Stomach (tissue), 9 donors: ENCODE measurements around the gene PPP1R13B. TPM values are rescaled to one million over a fixed set of nuclear protein-coding genes. Genes with fewer than 3 reads are reported as not detected.

Experiments
- DNase-seq, 2 donors: peaks; one replicate each; pipeline versions ENCODE4 v3.0.0 to v3.0.0-alpha.2; 2013 to 2019
- H3K27ac ChIP-seq, 5 donors: fragments of 200-600 bp in 4 of 5; sonication (generic) in 4 of 5; one replicate each; pipeline ENCODE4 v1.5.1; 2013 to 2019; ENCODE audit warnings: mild to moderate bottlenecking in 1 of 5, moderate library complexity in 1 of 5
- H3K27me3 ChIP-seq, 3 donors: fragments of 200-600 bp; sonication (generic); one replicate each; pipeline ENCODE4 v1.5.1; 2017 to 2019; ENCODE audit warnings: mixed run types in 1 of 3
- H3K36me3 ChIP-seq, 4 donors: fragments of 200-600 bp; sonication (generic); 1 replicate in 3 of 4; 2 replicates in 1 of 4; pipeline ENCODE4 v1.5.1; 2016 to 2019
- H3K4me1 ChIP-seq, 4 donors: fragments of 200-600 bp; sonication (generic); one replicate each; pipeline ENCODE4 v1.5.1; 2016 to 2019
- H3K4me3 ChIP-seq, 4 donors: fragments of 200-600 bp; sonication (generic) in 3 of 4; one replicate each; pipeline ENCODE4 v1.5.1; 2016 to 2019; ENCODE audit warnings: mild to moderate bottlenecking in 1 of 4
- H3K9me3 ChIP-seq, 4 donors: fragments of 200-600 bp; sonication (generic); one replicate each; pipeline ENCODE4 v1.5.1; 2016 to 2019
- EP300 ChIP-seq: sonication (generic); formaldehyde crosslinking; IDR thresholded peaks from one replicate; pipeline ENCODE4 v1.6.1; 2017; ENCODE audit warnings: antibody characterized with exemption
- POLR2A ChIP-seq, 4 donors: fragments of 450-650 bp; IDR thresholded peaks; one replicate each; pipeline ENCODE4 v1.6.1; 2016; ENCODE audit warnings: antibody characterized with exemption in 4 of 4, control low read depth in 2 of 4, mild to moderate bottlenecking in 1 of 4, moderate library complexity in 1 of 4
- POLR2AphosphoS5 ChIP-seq, 3 donors: sonication (generic); formaldehyde crosslinking; IDR thresholded peaks; one replicate each; pipeline ENCODE4 v1.6.1; 2016; ENCODE audit warnings: antibody characterized with exemption in 3 of 3
- whole genome bisulfite sequencing, 5 donors: extraction: QIAGEN DNeasy Blood & Tissue Kit in 3 of 5; methylation state at CpG; one replicate each; pipeline versions ENCODE4 v1.1.5 to v1.1.7; 2013 to 2018; 5-methylcytosine and 5-hydroxymethylcytosine counted together
- intact Hi-C: fragments of 100-400 bp; cut with DNase I; formaldehyde crosslinking; loops from one replicate; pipeline ENCODE4 v1.15.1; 2023; ENCODE audit warnings: low total_unique reads
- polyA plus RNA-seq, 3 donors: library from polyadenylated mRNA; stranded (reverse); fragments of 200-250 nt; gene quantifications; one replicate each; pipeline ENCODE4 v1.2.3, GENCODE V29; 2013
- total RNA-seq, 5 donors: library from RNA; depleted of rRNA; stranded (reverse); fragments of >200 nt; gene quantifications; one replicate each; pipeline versions ENCODE4 v1.1.0 to v1.2.3, GENCODE V29; 2014 to 2016
- TF ChIP-seq, protein P1 (sequence below), 7 experiments: fragments of 450-650 bp in 4 of 7; fragments of 200-600 bp in 3 of 7; sonication (generic) in 3 of 7; IDR thresholded peaks; one replicate each; pipeline ENCODE4 v1.5.1; 2016 to 2019; ENCODE audit warnings: antibody characterized with exemption in 7 of 7, control low read depth in 2 of 7, mild to moderate bottlenecking in 1 of 7
- donor health status: healthy with polysubstance abuse.
- donor health status: Bipolar disorder and iron deficiency.
- donor health status: healthy.

The PPP1R13B gene
- total and polyA plus RNA-seq, 8 donors = 10.8 to 84.0 (median 18.3) TPM

DNA sequence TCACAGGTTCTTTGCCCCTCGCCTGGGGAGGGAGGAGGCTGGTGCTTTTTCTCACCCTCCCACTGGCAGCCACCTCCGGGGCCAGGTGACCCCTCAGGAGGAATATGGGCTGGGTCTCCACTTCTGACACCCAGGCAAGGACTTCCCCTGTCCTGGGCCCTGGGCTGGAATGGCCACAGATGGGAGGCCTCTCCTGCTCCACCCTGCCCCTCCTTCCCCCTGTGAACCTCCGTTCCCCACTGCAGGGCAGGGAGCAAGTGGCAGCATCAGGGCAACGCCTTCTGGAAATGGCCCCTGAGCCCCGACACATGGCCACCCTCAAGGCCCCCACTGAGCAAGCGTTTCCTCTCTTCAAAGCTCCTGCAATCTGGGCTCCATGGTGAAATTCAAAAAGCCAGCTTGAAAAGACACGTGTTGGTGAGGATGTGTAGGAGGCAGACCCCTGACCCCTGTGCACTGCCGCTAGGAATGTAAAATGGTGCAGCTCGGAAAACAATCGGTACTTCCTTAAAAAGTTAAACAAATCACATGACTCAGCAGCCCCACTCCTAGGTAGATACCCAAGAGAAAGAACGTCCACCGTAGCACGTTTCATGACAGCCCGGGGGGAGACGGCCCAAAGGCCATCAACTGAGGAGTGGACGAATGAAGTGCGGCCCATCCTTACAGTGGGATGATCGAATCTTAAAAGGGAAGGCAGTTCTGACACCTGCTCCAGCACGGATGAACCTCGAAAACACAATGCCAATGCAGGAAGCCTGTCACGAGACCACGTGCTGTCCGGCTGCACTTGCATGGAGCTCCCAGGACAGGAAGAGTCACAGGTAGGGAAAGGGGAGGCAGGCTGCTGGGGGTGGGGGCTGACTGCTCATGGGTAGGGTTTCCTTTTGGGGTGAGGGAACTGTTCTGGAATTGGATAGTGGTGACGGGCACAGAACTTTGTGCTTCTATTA, 143.7 kb downstream of the PPP1R13B start:
- 73 to 86% (median 81%) methylated on average over 23 to 24 of the region's 24 CpGs for WGBS, 5 donors
- Histone ChIP-seq H3K27me3 (no peaks in the 10 kb centered on the region), H3K36me3 (peaks cover 32 to 98% (median 91%) of the 10 kb centered on the region in 4 donors), H3K4me1 (peaks cover 14 to 60% (median 47%) of the 10 kb centered on the region in 4 donors), H3K27ac (peak overlapping the region in 2 of 5 donors; percentile 52 to 72), H3K4me3 (no peak overlapping the region), H3K9me3 (no peaks in the 10 kb centered on the region)
- DNase-seq = peak in 1 of 2 donors; percentile 28
- TF ChIP-seq, protein P1, sequence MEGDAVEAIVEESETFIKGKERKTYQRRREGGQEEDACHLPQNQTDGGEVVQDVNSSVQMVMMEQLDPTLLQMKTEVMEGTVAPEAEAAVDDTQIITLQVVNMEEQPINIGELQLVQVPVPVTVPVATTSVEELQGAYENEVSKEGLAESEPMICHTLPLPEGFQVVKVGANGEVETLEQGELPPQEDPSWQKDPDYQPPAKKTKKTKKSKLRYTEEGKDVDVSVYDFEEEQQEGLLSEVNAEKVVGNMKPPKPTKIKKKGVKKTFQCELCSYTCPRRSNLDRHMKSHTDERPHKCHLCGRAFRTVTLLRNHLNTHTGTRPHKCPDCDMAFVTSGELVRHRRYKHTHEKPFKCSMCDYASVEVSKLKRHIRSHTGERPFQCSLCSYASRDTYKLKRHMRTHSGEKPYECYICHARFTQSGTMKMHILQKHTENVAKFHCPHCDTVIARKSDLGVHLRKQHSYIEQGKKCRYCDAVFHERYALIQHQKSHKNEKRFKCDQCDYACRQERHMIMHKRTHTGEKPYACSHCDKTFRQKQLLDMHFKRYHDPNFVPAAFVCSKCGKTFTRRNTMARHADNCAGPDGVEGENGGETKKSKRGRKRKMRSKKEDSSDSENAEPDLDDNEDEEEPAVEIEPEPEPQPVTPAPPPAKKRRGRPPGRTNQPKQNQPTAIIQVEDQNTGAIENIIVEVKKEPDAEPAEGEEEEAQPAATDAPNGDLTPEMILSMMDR (IDR thresholded peaks at IDR 0.05) = no peak
- no peak for TF ChIP-seq EP300
- no peak for TF ChIP-seq POLR2AphosphoS5 (IDR thresholded peaks at IDR 0.05)
- no peak for TF ChIP-seq POLR2A (IDR thresholded peaks at IDR 0.05)
- intact Hi-C loops = no loop called here

DNA sequence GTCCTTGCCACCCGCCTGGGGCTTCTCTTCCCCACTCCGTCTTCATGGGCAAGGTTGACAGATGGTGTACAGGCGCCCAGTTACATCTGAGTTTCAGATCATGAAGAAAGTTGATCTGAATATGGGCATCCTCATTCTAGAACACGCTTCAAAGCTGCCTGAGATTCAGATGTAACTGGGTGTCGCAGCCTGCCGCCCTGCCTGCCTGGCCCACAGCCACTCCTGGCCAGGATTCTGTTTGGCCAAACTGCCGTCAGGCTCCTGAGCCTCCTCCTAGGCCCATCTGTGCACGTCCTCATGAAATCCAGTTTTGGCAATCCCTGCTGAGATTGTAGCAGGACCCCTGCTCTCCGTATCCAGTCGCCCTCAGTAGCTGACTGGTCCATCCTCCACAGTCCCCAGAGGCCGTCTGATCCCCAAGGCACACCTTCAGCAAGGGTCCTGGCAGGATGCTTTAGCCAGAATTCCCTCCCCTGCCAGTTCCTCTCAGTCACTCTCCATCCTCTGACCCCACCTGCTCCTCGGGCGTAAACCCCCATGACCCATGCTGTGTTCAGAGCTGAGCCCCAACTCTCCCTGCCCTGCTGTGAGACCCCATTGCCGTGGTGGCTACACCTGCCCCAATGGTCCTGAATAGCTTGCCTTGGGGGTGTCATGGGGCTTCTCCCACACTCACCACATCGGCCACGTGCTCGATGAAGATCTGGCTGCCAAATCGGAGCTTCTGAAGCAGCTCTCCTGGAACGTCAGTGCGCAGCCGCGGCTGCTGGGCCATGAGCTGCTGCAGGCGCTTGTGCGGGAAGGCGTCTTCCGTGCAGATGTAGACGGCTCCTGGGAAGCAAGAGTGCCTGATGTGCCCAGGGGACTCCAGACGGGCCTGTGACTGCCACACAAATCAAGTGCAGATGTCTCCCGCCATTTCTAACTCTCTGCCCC, 144.6 kb downstream of the PPP1R13B start:
- intact Hi-C loops = no loop called here
- peak in 1 of 2 donors; percentile 5 for DNase-seq
- no peak overlapping the region for H3K27ac ChIP-seq
- TF ChIP-seq, protein P1 (IDR thresholded peaks at IDR 0.05) = no peak
- no peak for TF ChIP-seq POLR2A (IDR thresholded peaks at IDR 0.05)
- no peak for TF ChIP-seq EP300
- TF ChIP-seq POLR2AphosphoS5 (IDR thresholded peaks at IDR 0.05) = no peak
- H3K9me3 ChIP-seq = no peaks in the 10 kb centered on the region
- H3K4me3 ChIP-seq = no peak overlapping the region
- peaks cover 32 to 100% (median 91%) of the 10 kb centered on the region in 4 donors for H3K36me3 ChIP-seq
- no peaks in the 10 kb centered on the region for H3K27me3 ChIP-seq
- H3K4me1 ChIP-seq = peaks cover 16 to 60% (median 48%) of the 10 kb centered on the region in 4 donors
- 85 to 90% (median 89%) methylated on average over 27 to 29 of the region's 29 CpGs for WGBS, 5 donors

DNA sequence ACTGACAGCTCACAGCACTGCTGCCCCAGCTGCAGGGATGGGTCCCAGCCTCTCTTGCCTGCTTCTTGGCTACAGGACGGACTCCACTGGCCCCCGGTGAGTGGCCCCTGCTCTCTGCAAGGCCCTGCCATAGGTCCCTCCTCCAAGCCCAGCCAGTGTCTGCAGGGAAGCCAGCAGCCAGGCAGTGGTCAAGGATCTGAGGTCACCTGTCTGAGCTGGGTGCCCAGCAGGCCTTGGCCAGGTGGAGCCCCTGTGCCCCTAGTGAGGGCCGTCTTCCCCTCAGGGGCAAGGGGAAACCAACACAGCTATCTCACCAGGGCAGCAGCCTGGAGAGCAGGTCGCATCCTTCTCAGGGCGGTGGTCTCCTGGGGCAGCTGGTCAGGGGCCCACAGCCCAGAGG, 145.3 kb downstream of the PPP1R13B start:
- peaks cover 32 to 100% (median 89%) of the 10 kb centered on the region in 4 donors for H3K36me3 ChIP-seq
- no peak for TF ChIP-seq EP300
- TF ChIP-seq, protein P1 (IDR thresholded peaks at IDR 0.05) = no peak
- no peak for TF ChIP-seq POLR2A (IDR thresholded peaks at IDR 0.05)
- WGBS, 5 donors = 73 to 96% (median 89%) methylated on average over 2 to 5 of the region's 5 CpGs
- peak in 1 of 2 donors; percentile 4 for DNase-seq
- no peaks in the 10 kb centered on the region for H3K9me3 ChIP-seq
- H3K27ac ChIP-seq = no peak overlapping the region
- H3K4me3 ChIP-seq = no peak overlapping the region
- no peaks in the 10 kb centered on the region for H3K27me3 ChIP-seq
- intact Hi-C loops = no loop called here
- H3K4me1 ChIP-seq = peaks cover 23 to 63% (median 54%) of the 10 kb centered on the region in 4 donors
